SKM-1 treated with dmso at 0.1 percent for 144 hours (cell line): Measurements from ENCODE around the gene PTPN7.
"Not testable (repeated sequence)": the region's sequence is repeated elsewhere in the genome, so short reads cannot be mapped to it uniquely, and the experiment has no call there.

Experiments
- DNase-seq: peaks from one replicate; lab custom pipeline; 2025; ENCODE audit not compliant: unreplicated experiment; lab: John Stamatoyannopoulos, UW

PTPN7 gene

DNA sequence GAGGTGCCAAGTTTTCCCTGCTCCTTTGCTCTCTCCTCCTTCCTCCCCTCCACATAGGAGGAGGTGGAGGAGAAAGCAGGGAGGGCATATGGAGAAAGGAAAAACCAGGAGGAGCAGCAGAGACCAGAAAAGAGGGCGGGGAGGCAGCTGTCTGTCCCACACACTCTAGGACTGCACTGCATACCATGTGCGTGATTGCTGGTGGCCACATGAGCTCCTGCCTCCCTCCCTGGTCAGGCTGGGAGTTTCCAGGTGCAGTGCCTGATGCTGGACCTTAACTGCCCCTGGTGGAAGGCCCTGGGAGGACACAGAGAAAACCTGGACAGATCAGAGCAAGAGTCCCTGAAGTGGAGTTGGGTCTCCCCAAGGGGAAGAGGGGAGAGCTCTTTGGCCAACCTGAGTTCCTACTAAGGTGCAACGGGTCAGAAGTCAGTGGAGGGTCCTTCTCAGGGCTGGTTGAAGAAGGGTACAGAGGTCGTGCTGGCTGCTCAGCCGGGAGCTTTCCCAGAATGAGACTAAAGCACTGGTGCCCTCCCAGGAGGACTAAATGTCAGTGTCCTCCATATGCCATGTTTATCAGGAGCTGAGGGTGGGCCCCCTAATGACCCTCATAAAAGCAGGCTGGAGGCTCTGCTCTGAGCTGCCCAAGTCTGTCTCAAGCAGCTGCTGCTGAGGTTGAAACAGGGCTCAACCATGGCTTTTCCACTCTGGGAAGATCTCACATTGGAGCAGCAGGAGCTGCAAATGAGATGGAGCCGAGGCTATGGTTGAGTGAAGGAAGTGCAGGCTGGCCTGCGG lies 29.7 kb upstream of the PTPN7 start:
- no peak for DNase-seq

- peak; percentile 41 for DNase-seq
Observed at GRCh38 chr1:202189001-202189790, 28.8 kb upstream of the PTPN7 start.

- no peak for DNase-seq
Observed at GRCh38 chr1:202187697-202188407, 27.4 kb upstream of the PTPN7 start.

DNA sequence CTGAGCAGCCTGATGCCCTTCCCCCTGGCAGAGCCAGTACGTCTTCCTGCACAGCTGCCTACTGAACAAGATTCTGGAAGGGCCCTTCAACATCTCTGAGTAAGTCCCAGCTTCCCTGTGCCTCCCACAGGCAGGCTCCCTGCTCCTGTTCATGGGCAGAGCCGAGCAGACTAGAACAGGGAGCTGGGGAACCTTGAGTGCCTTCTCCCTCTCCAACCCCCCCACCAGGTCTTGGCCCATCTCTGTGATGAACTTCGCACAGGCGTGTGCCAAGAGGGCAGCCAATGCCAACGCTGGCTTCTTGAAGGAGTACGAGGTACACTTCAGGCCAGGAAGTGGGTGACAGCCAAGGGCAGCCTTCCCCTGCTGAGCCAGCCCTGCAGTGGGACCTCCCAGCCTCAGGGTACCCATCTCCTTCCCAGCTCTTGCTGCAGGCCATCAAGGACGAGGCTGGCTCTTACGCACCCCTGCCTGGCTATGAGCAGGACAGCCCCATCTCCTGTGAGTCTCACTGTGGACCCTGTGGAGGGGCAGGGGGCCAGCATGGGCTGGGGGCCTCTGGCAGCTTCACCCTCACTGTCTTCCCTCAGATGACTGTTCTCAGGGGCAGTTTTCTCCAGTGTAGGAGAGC lies 26.8 kb upstream of the PTPN7 start:
- DNase-seq: no peak

GRCh38 chr1:202186327-202186726 lies 25.9 kb upstream of the PTPN7 start:
- no peak for DNase-seq

- peak; percentile 86 for DNase-seq
Observed at GRCh38 chr1:202184750-202185460, 24.5 kb upstream of the PTPN7 start.

- DNase-seq: no peak
Observed at GRCh38 chr1:202182040-202182877, 21.9 kb upstream of the PTPN7 start.

DNA sequence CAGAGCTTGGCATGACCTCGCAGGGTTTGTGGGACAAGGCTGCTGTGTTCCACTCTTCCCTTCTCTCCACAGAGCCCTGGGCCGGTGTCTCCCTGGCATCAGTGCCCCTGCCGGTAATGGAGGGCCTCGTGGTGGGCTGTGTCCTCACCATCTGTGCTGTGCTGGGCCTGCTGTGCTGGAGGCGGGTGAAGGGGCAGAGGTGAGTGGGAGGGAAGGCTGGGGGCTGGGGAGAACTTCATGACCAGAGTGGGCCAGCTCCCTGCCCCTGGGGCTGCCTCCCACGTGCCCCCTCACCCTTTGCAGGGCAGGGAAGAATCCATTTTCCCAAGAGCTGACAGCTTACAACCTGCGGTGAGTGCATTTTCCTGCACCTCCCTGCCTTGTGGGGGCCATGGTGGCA lies 21.2 kb upstream of the PTPN7 start:
- no peak for DNase-seq

- not testable (repeated sequence) for DNase-seq
Observed at GRCh38 chr1:202180751-202181139, 20.3 kb upstream of the PTPN7 start.

DNA sequence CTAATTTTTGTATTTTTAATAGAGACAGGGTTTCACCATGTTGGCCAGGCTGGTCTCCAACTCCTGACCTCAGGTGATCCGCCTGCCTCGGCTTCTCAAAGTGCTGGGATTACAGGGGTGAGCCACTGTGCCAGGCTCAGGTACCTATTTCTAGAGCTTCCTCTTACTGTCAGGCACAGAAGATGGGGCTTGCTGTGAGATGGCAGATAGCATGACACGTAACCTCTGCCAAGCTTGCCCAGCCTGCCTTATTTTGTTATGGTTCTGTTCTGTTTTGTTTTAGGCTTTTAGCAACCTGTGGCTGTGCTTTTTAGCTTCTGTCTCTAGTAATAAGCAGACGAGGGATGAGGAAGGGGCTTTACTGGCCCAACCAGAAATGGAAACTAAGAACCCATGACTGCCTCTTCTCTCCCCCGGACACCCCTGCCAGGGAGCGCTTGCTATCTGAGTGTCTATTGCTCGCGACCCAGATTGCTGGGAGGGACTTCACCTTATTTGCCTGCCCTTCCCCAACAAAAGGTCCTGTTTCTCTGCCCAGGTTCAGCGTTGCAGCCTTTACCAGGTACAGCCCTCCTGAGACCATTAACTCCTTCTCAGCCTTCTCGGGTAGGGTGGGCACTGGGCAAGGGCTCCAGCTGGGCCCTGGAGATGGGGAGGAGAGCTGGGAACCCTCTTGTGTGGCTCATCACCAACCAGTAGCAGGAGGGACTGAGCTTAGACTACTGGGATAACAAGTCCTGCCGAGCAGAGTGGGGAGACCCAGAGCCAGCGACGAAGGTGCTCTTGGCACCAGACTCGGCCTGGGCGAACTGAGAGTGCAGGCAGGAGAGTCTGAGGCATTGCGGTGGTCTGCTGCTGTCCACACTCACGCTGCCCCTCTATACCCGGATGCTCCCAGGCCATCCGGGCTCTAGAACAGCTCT lies 19.7 kb upstream of the PTPN7 start:
- no peak for DNase-seq

GRCh38 chr1:202176949-202177927 lies 16.8 kb upstream of the PTPN7 start:
- no peak for DNase-seq

DNA sequence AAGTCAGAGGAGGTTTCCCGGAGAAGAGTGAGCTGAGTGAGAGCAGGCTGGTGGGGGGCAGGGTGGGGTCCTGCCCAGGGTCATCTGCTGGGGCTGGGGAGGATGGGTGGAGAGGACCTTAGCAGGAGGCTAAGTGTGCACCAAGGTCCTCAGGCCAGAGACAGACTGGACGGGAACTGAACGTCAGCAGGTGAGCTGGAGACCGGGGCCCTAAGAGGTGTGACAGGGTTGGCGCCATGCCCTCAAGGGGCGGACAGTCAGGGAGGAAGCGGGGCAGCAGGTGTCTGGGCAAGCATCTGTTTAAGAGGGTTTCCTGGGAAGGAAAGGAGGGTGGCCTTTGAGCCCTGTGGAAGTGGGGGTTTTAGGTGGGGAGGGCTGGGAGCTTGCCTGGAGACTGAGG lies 13.6 kb upstream of the PTPN7 start:
- no peak for DNase-seq

DNA sequence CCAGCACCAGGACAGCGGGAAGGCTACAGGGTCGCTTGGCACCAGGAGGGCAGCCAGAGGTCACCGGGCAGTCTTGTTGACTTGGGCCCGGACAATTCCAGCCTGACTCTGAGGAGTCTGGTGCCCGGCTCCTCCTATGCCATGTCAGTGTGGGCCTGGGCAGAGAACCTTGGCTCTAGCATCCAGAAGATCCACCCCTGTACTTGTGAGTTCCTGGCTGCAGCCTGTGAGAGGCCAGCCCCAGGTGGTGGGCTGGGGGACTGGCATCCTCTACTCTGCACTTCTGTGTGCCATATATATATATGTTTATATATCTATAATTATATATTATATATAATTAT lies 11.6 kb upstream of the PTPN7 start:
- peak; percentile 36 for DNase-seq

- no peak for DNase-seq
Observed at GRCh38 chr1:202171292-202172014, 11.1 kb upstream of the PTPN7 start.

DNA sequence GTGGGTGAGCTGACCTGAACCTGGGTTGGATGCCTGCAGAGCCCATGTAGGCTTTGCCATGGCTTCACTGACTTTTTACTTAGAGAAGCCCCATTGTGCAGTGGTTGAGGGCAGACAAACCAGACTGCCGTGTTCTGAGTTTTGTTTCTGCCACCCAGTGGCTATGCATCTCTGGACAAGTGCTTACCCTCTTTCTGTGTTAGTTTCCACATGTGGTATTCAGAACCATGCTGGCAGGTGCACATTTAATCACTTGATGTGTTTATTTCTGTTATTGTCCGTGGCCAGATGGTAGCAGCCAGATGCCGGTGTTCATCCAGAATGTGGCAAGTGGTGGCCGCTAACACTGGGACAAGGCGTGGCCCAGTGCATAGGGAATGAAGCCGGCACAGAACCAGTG lies 10.3 kb upstream of the PTPN7 start:
- no peak for DNase-seq

GRCh38 chr1:202168861-202169260 lies 8.5 kb upstream of the PTPN7 start:
- no peak for DNase-seq
